Prostate gland (tissue), 2 donors: ENCODE measurements around the gene CLIP4.

Experiments
- CTCF ChIP-seq, 4 experiments: fragments of 200-600 bp in 2 of 4; fragments of 450-650 bp in 2 of 4; sonication (generic) in 2 of 4; IDR thresholded peaks; 1 replicate in 3 of 4; 2 replicates in 1 of 4; pipeline ENCODE4 v1.5.1; 2016 to 2019; ENCODE audit warnings: antibody characterized with exemption in 4 of 4, mild to moderate bottlenecking in 2 of 4, moderate library complexity in 2 of 4
- POLR2A ChIP-seq: fragments of 450-650 bp; IDR thresholded peaks from one replicate; pipeline ENCODE4 v1.6.1; 2016; ENCODE audit warnings: antibody characterized with exemption, mild to moderate bottlenecking
- POLR2AphosphoS5 ChIP-seq: sonication (generic); formaldehyde crosslinking; IDR thresholded peaks from one replicate; pipeline ENCODE4 v1.6.1; 2017; ENCODE audit warnings: antibody characterized with exemption

DNA sequence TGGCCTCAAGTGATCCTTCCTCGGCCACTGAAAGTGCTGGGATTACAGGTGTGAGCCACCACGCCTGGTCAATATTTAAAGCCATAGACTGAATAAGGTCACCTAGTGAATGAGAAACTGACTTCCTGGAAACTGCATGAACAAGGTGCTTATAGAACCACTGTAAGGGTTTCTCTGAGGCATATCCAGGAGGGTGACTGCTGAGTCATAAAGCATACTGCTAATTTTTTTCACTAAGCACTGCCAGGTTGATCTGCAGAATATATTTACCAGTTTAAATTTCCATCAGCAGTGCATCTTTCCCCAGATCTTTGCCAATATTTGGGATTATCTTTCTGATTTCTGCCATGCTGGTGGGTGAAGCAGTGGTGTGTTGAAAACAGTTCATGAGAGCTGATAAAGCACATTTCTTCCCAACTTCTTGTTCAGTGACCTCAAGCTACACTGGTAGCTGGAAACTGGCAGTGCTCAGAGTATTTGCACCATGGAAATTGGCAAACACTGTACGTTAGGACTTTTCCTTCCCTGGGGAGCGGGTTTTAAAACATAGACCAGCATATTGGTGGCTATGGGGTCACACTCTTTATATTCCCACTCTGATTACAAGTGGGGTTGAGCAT, 4.2 kb upstream of the CLIP4 start:
- TF ChIP-seq POLR2AphosphoS5 (no peak), POLR2A (no peak), CTCF (IDR thresholded peaks at IDR 0.05) (no peak)
